HG02870 (cell line): ENCODE data around the gene CEMIP.

Experiments used
- ATAC-seq: cut with Tn5 transposase; IDR thresholded peaks from one replicate; pipeline ENCODE4 v1.9.1; 2021; ENCODE audit warnings: mild to moderate bottlenecking, moderate library complexity; ENCODE audit not compliant: unreplicated experiment

Gene CEMIP

GRCh38 chr15:80970658-80971057 is 191.5 kb downstream of the CEMIP start:
- ATAC-seq: no peak

GRCh38 chr15:80971143-80971542 is 192.0 kb downstream of the CEMIP start:
- ATAC-seq: no peak

- ATAC-seq: no peak
These were observed 193.1 kb downstream of the CEMIP start for GRCh38 chr15:80972276-80972675.

- no peak for ATAC-seq
These were observed 195.7 kb downstream of the CEMIP start for GRCh38 chr15:80974914-80975313.

- ATAC-seq: no peak
These were observed 197.7 kb downstream of the CEMIP start for GRCh38 chr15:80976851-80977250.

- ATAC-seq: no peak
These were observed 198.5 kb downstream of the CEMIP start for GRCh38 chr15:80977627-80978036.

GRCh38 chr15:80978685-80979329 is 199.6 kb downstream of the CEMIP start:
- ATAC-seq: no peak

- ATAC-seq: no peak
These were observed 200.5 kb downstream of the CEMIP start for GRCh38 chr15:80979538-80980200.

GRCh38 chr15:80982205-80982604 is 203.0 kb downstream of the CEMIP start:
- no peak for ATAC-seq

- no peak for ATAC-seq
These were observed 203.7 kb downstream of the CEMIP start for GRCh38 chr15:80982839-80983238.

- ATAC-seq: no peak
These were observed 205.7 kb downstream of the CEMIP start for GRCh38 chr15:80984856-80985255.

- no peak for ATAC-seq
These were observed 206.8 kb downstream of the CEMIP start for GRCh38 chr15:80985981-80986380.

- ATAC-seq: no peak
These were observed 207.3 kb downstream of the CEMIP start for GRCh38 chr15:80986487-80986886.

GRCh38 chr15:80988148-80988796 is 209.1 kb downstream of the CEMIP start:
- ATAC-seq: no peak

GRCh38 chr15:80989081-80989517 is 209.9 kb downstream of the CEMIP start:
- ATAC-seq: peak; percentile 3

- ATAC-seq: peak; percentile 94
These were observed 210.6 kb downstream of the CEMIP start, which contains the start of gene MESD for GRCh38 chr15:80989518-80990478. MESD (minus strand) TSS chr15:80989819; CDS start chr15:80989791, 28 bp downstream.

GRCh38 chr15:80990955-80991354 is 211.8 kb downstream of the CEMIP start:
- no peak for ATAC-seq

GRCh38 chr15:80991421-80991820 is 212.3 kb downstream of the CEMIP start:
- ATAC-seq: no peak

GRCh38 chr15:80992006-80992405 is 212.8 kb downstream of the CEMIP start:
- ATAC-seq: no peak

- no peak for ATAC-seq
These were observed 213.3 kb downstream of the CEMIP start for GRCh38 chr15:80992441-80992840.

- ATAC-seq: no peak
These were observed 217.1 kb downstream of the CEMIP start for GRCh38 chr15:80996247-80996646.
